Astrocyte of the spinal cord (primary cell): ENCODE measurements around the gene OR11H6.
"Not testable (repeated sequence)": the region's sequence is repeated elsewhere in the genome, so short reads cannot be mapped to it uniquely, and the experiment has no call there.

ENCODE experiments used
- DNase-seq: peaks from one replicate; pipeline ENCODE4 v3.0.0; 2011; ENCODE audit warnings: low read depth, low spot score
- H3K4me3 ChIP-seq: 2 replicates; pipeline ENCODE4 v1.5.1; 2011; ENCODE audit warnings: low read depth, mild to moderate bottlenecking, low read length, moderate library complexity
- in situ Hi-C: cut with HindIII; loops from 2 replicates; pipeline ENCODE4 v1.10.0; 2017; ENCODE audit warnings: low sequenced_read_pairs
- TF ChIP-seq, protein P1 (sequence below): IDR thresholded peaks from 2 replicates; pipeline ENCODE4 v1.5.1; 2012; ENCODE audit warnings: low read depth, mild to moderate bottlenecking, low read length, inconsistent platforms

OR11H6 gene

DNA sequence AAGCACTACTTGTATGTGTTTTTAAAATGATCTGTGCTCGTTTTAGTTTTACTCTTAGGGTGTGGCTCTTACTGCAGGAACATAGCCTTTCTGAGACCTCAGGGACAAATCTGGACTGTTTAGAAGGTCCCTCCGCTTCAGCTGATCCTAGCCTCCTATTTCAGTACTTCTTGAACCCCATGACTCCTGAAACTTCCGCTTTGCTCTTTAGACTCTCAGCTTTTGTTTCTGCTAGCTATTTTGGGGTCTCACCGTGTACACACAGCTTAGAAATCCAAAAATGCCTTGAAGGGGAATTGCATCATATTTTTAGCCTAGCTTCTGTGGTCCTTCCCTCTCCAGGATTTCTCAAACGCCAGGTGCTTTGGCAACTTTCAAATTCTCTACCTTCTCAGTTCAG is 24.5 kb upstream of the OR11H6 start:
- no peak for DNase-seq
- in situ Hi-C loops = no loop called here
- no peak overlapping the region for H3K4me3 ChIP-seq
- TF ChIP-seq, protein P1, sequence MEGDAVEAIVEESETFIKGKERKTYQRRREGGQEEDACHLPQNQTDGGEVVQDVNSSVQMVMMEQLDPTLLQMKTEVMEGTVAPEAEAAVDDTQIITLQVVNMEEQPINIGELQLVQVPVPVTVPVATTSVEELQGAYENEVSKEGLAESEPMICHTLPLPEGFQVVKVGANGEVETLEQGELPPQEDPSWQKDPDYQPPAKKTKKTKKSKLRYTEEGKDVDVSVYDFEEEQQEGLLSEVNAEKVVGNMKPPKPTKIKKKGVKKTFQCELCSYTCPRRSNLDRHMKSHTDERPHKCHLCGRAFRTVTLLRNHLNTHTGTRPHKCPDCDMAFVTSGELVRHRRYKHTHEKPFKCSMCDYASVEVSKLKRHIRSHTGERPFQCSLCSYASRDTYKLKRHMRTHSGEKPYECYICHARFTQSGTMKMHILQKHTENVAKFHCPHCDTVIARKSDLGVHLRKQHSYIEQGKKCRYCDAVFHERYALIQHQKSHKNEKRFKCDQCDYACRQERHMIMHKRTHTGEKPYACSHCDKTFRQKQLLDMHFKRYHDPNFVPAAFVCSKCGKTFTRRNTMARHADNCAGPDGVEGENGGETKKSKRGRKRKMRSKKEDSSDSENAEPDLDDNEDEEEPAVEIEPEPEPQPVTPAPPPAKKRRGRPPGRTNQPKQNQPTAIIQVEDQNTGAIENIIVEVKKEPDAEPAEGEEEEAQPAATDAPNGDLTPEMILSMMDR = no peak

DNA sequence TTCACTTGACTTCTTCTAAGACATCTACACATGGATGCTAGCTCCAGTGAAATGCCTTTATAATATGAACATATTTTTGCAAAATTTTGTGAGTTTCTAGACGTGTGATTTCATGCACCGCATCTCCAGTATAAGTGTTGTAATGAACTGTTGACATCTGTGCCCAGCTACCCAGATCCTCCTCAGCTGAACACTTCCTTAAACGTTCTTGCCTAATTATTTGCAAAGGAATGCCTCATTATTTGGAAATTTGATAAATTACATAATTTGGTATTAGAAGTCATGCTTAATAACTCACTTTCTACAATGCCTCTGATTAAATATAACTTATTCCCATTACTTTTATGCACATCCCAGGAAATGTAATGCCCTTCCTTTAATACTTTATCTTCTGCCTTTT is 18.8 kb upstream of the OR11H6 start:
- DNase-seq = no peak
- TF ChIP-seq, protein P1 = no peak
- in situ Hi-C loops = no loop called here
- H3K4me3 ChIP-seq = no peak overlapping the region

DNA sequence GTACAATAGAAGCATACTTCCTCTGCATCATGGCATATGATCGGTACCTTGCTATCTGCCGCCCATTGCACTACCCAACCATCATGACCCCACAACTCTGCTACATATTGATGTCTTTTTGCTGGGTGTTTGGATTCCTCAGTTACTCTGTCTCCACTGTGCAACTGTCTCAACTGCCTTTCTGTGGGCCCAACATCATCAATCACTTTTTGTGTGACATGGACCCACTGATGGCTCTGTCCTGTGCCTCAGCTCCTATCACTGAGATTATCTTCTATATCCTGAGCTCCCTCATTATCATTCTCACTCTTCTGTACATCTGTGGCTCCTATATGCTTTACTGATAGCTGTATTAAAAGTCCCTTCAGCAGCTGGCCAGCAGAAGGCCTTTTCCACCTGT is 13.9 kb upstream of the OR11H6 start:
- TF ChIP-seq, protein P1 = no peak
- no peak for DNase-seq
- no peak overlapping the region for H3K4me3 ChIP-seq
- in situ Hi-C loops = no loop called here

DNA sequence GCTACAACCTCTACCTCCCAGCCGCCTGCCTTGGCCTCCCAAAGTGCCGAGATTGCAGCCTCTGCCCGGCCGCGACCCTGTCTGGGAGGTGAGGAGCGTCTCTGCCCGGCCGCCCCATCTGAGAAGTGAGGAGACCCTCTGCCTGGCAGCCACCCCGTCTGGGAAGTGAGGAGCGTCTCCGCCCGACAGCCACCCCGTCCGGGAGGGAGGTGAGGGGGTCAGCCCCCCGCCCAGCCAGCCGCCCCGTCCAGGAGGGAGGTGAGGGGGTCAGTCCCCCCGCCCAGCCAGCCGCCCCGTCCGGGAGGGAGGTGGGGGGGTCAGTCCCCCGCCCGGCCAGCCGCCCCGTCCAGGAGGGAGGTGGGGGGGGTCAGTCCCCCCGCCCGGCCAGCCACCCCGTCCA is 11.1 kb upstream of the OR11H6 start:
- H3K4me3 ChIP-seq, in situ Hi-C loops, DNase-seq: not testable (repeated sequence)

DNA sequence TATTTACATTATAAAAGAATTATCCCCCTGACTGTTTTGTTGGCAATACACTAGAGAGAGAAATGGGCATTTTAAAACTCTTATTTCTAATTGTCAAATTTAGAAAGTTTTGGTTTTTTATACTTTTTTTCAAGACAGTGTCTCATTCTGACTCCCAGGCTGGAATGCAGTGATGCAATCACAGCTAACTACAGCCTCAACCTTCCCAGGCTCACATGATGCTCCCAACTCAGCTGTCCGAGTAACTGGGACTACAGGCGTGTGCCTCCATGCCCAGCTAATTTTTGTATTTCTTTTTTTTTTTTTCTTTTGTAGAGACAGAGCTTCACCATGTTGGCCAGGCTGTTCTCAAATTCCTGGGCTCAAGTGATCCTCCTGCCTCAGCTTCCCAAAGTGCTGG is 8.3 kb upstream of the OR11H6 start:
- in situ Hi-C loops = no loop called here
- no peak for DNase-seq
- TF ChIP-seq, protein P1 = no peak
- H3K4me3 ChIP-seq = no peak overlapping the region

DNA sequence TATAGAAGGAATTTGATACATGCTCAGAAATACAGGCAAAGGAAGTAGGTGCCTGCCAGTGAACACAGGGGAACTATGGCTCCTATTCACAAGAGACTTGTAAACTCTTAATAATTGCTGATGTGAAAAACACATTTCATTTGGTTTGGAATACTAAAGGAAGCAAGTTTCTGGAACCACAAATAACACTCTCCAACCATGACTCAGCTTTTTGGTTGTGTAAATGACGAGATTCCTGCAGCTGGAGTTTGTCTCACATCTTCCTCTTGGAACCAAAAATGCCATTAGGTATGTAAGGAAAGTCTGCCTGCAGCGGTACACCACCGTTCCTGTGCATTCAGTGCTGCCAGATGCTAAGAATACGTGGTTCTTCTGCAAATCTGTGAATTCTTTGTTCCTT is 4.5 kb upstream of the OR11H6 start:
- TF ChIP-seq, protein P1 = no peak
- in situ Hi-C loops = no loop called here
- no peak for DNase-seq
- no peak overlapping the region for H3K4me3 ChIP-seq

DNA sequence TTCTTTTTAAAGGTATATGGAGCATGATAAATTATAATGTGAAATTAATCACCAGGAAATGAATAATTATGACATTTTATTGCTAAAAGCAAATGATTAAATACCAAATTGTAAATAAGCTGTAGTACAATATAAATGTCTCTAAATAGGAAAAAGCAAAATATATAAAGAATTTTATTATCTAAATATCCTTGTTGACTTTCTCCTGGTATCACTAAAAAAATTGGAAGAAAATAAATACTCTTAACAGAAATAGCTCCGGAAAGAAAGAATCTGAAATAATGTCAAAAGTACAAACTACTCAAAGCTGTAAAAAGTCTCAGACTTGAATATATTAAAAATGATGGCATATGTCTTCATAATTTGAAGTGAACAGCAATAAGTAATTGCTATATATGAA is 5.2 kb downstream of the OR11H6 start, which contains the start of gene OR11H7:
OR11H7 (plus strand) TSS at position 301 of the 400 bp plus-strand sequence.
- H3K4me3 ChIP-seq = no peak within 1 kb of the TSS
- TF ChIP-seq, protein P1 = no peak
- DNase-seq = no peak
- in situ Hi-C loops = no loop called here

DNA sequence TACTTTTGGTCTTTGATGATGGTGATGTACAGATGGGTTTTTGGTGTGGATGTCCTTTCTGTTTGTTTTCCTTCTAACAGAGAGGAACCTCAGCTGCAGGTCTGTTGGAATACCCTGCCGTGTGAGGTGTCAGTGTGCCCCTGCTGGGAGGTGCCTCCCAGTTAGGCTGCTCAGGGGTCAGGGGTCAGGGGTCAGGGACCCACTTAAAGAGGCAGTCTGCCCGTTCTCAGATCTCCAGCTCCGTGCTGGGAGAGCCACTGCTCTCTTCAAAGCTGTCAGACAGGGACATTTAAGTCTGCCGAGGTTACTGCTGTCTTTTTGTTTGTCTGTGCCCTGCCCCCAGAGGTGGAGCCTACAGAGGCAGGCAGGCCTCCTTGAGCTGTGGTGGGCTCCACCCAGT is 11.9 kb downstream of the OR11H6 start:
- H3K4me3 ChIP-seq, in situ Hi-C loops, DNase-seq: not testable (repeated sequence)
